ENCODE data around the gene TIMP2. TPM values are rescaled to one million over a fixed set of nuclear protein-coding genes. Genes with fewer than 3 reads are reported as not detected.

TIMP2 gene
- total and polyA plus RNA-seq, 2 donors from 2014 or later = 72.1 to 172 TPM

GRCh38 chr17:78940258-78940657, 15.1 kb upstream of the TIMP2 start:
- Histone ChIP-seq H3K27ac (ENCODE audit: low read depth in 2 of 2, low read length in 2 of 2) (no peak overlapping the region), H3K27me3 (ENCODE audit: control insufficient read depth, insufficient read depth, low read length) (no peaks in the 10 kb centered on the region), H3K9ac (ENCODE audit: low read length in 3 of 3) (no peak overlapping the region), H3K4me3 (ENCODE audit: low read length in 3 of 3) (no peak overlapping the region), H3K9me3 (ENCODE audit: control insufficient read depth in 2 of 3, insufficient read depth in 1 of 3, low read length in 3 of 3) (no peaks in the 10 kb centered on the region), H3K4me1 (ENCODE audit: control insufficient read depth in 2 of 3, insufficient read depth in 2 of 3, low read depth in 1 of 3, low read length in 3 of 3) (peaks cover 0 to under 1% (median 0%) of the 10 kb centered on the region in 3 donors), H3K36me3 (ENCODE audit: control insufficient read depth in 2 of 3, insufficient read depth in 3 of 3, low read length in 3 of 3) (no peaks in the 10 kb centered on the region)
- DNase-seq (peak in 1 of 5 donors; percentile 30), FAIRE-seq (no peak)
- intact Hi-C loops (cut with DNase I) = no loop called here
- no peak for TF ChIP-seq CTCF (IDR thresholded peaks at IDR 0.05; ENCODE audit: borderline replicate concordance, extremely low read depth, insufficient read depth)

GRCh38 chr17:78939615-78940014, 14.4 kb upstream of the TIMP2 start:
- Histone ChIP-seq H3K36me3 (ENCODE audit: control insufficient read depth in 2 of 3, insufficient read depth in 3 of 3, low read length in 3 of 3) (no peaks in the 10 kb centered on the region), H3K9ac (ENCODE audit: low read length in 3 of 3) (no peak overlapping the region), H3K27ac (ENCODE audit: low read depth in 2 of 2, low read length in 2 of 2) (no peak overlapping the region), H3K4me1 (ENCODE audit: control insufficient read depth in 2 of 3, insufficient read depth in 2 of 3, low read depth in 1 of 3, low read length in 3 of 3) (peaks cover 0 to 7% (median 3%) of the 10 kb centered on the region in 3 donors), H3K4me3 (ENCODE audit: low read length in 3 of 3) (no peak overlapping the region), H3K9me3 (ENCODE audit: control insufficient read depth in 2 of 3, insufficient read depth in 1 of 3, low read length in 3 of 3) (no peaks in the 10 kb centered on the region), H3K27me3 (ENCODE audit: control insufficient read depth, insufficient read depth, low read length) (no peaks in the 10 kb centered on the region)
- TF ChIP-seq CTCF (IDR thresholded peaks at IDR 0.05; ENCODE audit: borderline replicate concordance, extremely low read depth, insufficient read depth) = no peak
- intact Hi-C loops (cut with DNase I) = no loop called here
- no peak for FAIRE-seq
- DNase-seq = peak in 1 of 5 donors; percentile 39

GRCh38 chr17:78937561-78937960, 12.4 kb upstream of the TIMP2 start:
- Histone ChIP-seq H3K4me1 (ENCODE audit: control insufficient read depth in 2 of 3, insufficient read depth in 2 of 3, low read depth in 1 of 3, low read length in 3 of 3) (peaks cover 0 to 18% (median 7%) of the 10 kb centered on the region in 3 donors), H3K27me3 (ENCODE audit: control insufficient read depth, insufficient read depth, low read length) (no peaks in the 10 kb centered on the region), H3K27ac (ENCODE audit: low read depth in 2 of 2, low read length in 2 of 2) (no peak overlapping the region), H3K9ac (ENCODE audit: low read length in 3 of 3) (no peak overlapping the region), H3K36me3 (ENCODE audit: control insufficient read depth in 2 of 3, insufficient read depth in 3 of 3, low read length in 3 of 3) (no peaks in the 10 kb centered on the region), H3K9me3 (ENCODE audit: control insufficient read depth in 2 of 3, insufficient read depth in 1 of 3, low read length in 3 of 3) (no peaks in the 10 kb centered on the region), H3K4me3 (ENCODE audit: low read length in 3 of 3) (no peak overlapping the region)
- no peak for FAIRE-seq
- DNase-seq = no peak
- intact Hi-C loops (cut with DNase I) = no loop called here
- no peak for TF ChIP-seq CTCF (IDR thresholded peaks at IDR 0.05; ENCODE audit: borderline replicate concordance, extremely low read depth, insufficient read depth)

Data from kidney (tissue), 14 donors.